Left ventricle myocardium inferior (tissue), 1 donor: Measurements from ENCODE around the gene KCNJ2. TPM values are rescaled to one million over a fixed set of nuclear protein-coding genes. Genes with fewer than 3 reads are reported as not detected.

Experiments
- DNase-seq: peaks from one replicate; pipeline ENCODE4 v3.0.0-alpha.2; 2020
- H3K27ac ChIP-seq: fragments of 200-600 bp; replicated peaks from 2 replicates; pipeline ENCODE4 v1.8.0; 2021
- H3K27me3 ChIP-seq: fragments of 200-600 bp; 2 replicates; pipeline ENCODE4 v1.8.0; 2021; ENCODE audit warnings: low read depth
- H3K36me3 ChIP-seq: fragments of 200-600 bp; 2 replicates; pipeline ENCODE4 v1.8.0; 2021
- H3K4me1 ChIP-seq: fragments of 200-600 bp; 2 replicates; pipeline ENCODE4 v1.8.0; 2021
- H3K4me3 ChIP-seq: fragments of 200-600 bp; 2 replicates; pipeline ENCODE4 v1.8.0; 2021; ENCODE audit warnings: mild to moderate bottlenecking, moderate library complexity
- H3K9me3 ChIP-seq: fragments of 200-600 bp; replicated peaks from 2 replicates; pipeline ENCODE4 v1.8.0; 2021
- intact Hi-C: fragments of 100-400 bp; cut with micrococcal nuclease; formaldehyde crosslinking; loops from one replicate; pipeline ENCODE4 v1.11.0; 2022
- total RNA-seq: library from RNA; stranded (reverse); fragmentation: NEBNext Ultra II Directional; extraction: Animal tissue kit (Norgen Biotek cat#: 25700); gene quantifications from one replicate; pipeline ENCODE4 v1.2.1, GENCODE V29; 2021
- TF ChIP-seq, protein P1 (sequence below): fragments of 200-600 bp; IDR thresholded peaks from 2 replicates; pipeline ENCODE4 v1.8.0; 2021; ENCODE audit warnings: antibody characterized with exemption, mild to moderate bottlenecking, borderline replicate concordance
- donor health status: DM: no; HTN: yes; CAD: no; lungs with severe emphysema.

The KCNJ2 gene
- total RNA-seq, 1 donor from 2014 or later, result 44.8 TPM

DNA sequence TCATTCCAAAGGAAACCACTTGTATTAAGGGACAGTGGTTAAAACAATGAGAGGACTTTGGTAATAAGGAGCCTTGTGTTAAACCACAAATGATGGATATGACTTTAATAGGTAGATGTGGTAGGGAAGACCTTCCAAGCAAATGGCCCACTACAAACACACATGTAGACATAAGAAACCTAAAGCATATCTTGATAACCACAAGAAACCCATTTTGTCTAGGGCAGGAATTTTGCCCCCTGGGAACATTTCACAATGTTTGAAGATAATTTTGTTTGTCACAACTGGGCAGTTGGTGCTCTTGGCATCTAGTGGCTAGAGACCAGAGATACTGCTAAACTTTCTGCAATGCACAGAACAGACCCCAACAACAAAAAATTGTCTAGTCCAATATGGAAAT, 25.8 kb downstream of the KCNJ2 start:
- intact Hi-C loops, result no loop called here
- no peak overlapping the region for H3K4me3 ChIP-seq
- no peak for DNase-seq
- no peak overlapping the region for H3K27ac ChIP-seq
- peaks cover 28% of the 10 kb centered on the region for H3K4me1 ChIP-seq
- TF ChIP-seq, protein P1, sequence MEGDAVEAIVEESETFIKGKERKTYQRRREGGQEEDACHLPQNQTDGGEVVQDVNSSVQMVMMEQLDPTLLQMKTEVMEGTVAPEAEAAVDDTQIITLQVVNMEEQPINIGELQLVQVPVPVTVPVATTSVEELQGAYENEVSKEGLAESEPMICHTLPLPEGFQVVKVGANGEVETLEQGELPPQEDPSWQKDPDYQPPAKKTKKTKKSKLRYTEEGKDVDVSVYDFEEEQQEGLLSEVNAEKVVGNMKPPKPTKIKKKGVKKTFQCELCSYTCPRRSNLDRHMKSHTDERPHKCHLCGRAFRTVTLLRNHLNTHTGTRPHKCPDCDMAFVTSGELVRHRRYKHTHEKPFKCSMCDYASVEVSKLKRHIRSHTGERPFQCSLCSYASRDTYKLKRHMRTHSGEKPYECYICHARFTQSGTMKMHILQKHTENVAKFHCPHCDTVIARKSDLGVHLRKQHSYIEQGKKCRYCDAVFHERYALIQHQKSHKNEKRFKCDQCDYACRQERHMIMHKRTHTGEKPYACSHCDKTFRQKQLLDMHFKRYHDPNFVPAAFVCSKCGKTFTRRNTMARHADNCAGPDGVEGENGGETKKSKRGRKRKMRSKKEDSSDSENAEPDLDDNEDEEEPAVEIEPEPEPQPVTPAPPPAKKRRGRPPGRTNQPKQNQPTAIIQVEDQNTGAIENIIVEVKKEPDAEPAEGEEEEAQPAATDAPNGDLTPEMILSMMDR, result no peak
- H3K27me3 ChIP-seq, result no peaks in the 10 kb centered on the region
- no peaks in the 10 kb centered on the region for H3K9me3 ChIP-seq
- no peaks in the 10 kb centered on the region for H3K36me3 ChIP-seq

DNA sequence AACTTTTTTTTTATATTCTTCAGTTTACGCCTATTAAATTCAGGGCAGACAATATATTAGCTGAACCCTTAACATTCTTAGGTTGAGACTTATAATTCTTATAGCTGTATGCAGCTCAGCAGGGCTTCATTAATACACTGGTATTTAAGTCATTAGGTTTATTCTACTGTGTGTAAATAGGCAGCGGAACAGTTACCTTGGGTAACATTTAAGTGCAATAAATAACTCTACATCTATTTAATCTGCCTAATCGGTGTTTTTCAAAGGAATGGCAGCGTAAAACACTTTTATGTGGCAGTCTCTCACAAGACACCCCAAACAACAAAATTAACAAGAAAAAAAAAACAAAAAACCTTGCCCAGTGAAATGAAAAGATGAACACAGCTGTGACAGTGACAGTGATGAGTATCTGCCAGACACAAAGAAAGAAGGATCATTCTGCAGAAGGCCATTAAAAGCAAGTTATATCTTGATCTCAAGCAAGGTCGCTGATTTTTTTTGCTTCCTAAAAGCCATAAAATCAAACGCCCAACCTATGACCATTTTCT, 32.6 kb downstream of the KCNJ2 start:
- intact Hi-C loops, result no loop called here
- Histone ChIP-seq H3K4me3 (no peak overlapping the region), H3K4me1 (peaks cover 8% of the 10 kb centered on the region), H3K36me3 (no peaks in the 10 kb centered on the region), H3K9me3 (no peaks in the 10 kb centered on the region), H3K27me3 (no peaks in the 10 kb centered on the region), H3K27ac (no peak overlapping the region)
- no peak for DNase-seq
- TF ChIP-seq, protein P1, result no peak

DNA sequence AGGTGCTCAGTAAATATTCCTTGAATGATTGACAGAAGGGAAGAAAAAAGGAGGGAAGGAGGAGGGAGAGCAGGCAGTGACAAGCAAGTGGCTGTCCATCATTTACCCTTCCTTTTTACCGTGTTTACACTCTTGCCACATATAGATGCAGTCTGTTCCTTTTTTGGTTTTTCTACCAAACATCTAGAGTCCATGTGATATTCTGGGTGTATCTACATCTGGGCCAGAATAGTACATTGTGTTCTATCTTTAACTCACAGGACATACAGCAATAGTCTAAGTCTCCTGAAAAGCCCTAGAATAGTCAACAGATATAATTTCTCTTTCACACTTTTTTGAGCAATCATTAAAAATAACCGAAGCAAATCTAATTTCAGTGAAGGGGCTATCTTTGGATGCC, 33.5 kb downstream of the KCNJ2 start:
- peaks cover 15% of the 10 kb centered on the region for H3K4me1 ChIP-seq
- DNase-seq, result no peak
- intact Hi-C loops, result no loop called here
- H3K36me3 ChIP-seq, result no peaks in the 10 kb centered on the region
- no peaks in the 10 kb centered on the region for H3K9me3 ChIP-seq
- H3K27me3 ChIP-seq, result no peaks in the 10 kb centered on the region
- H3K27ac ChIP-seq, result no peak overlapping the region
- no peak overlapping the region for H3K4me3 ChIP-seq
- TF ChIP-seq, protein P1, result no peak

DNA sequence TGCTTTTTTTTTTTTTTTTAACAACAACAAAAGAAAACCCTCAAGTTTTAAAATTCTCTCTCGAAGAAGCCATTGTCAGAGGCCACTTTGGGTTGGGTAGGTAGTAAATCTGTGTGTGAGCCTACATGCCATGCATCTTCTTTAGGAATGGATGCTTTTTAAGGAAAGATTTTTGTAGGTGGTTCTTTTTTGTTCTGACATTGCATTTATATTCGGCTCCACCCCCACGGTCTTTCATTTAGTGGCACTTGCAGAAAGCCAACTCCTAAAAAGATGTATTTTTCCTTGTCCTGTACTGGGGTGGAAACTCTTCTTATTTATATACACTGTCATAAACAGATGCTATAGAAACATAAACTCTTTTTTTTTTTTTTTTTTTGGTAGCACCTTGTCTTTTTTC, 35.1 kb downstream of the KCNJ2 start:
- intact Hi-C loops, result no loop called here
- Histone ChIP-seq H3K4me1 (peaks cover 28% of the 10 kb centered on the region), H3K27ac (no peak overlapping the region), H3K27me3 (no peaks in the 10 kb centered on the region), H3K4me3 (no peak overlapping the region), H3K9me3 (no peaks in the 10 kb centered on the region), H3K36me3 (no peaks in the 10 kb centered on the region)
- DNase-seq, result no peak
- TF ChIP-seq, protein P1, result no peak

DNA sequence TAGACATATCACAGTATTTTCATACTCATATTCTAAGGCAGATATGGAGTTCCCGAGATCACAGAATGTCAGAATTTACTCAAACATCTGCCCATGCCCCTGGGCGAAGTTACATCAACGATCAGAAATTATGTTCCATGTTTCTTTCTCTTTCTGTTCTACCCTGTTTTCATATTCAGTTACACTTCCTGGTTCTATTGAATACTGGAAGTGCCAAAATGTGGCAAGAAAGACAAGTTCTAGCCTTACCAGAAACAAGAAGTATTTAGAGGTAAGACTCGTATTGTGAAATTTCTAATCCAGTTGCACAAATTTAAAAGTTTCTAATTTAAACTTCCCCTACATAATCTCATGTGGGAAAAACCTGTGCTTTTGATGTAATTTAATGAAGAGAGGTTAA, 36.1 kb downstream of the KCNJ2 start:
- intact Hi-C loops, result no loop called here
- peaks cover 30% of the 10 kb centered on the region for H3K4me1 ChIP-seq
- H3K9me3 ChIP-seq, result no peaks in the 10 kb centered on the region
- H3K27ac ChIP-seq, result no peak overlapping the region
- no peak for DNase-seq
- no peaks in the 10 kb centered on the region for H3K36me3 ChIP-seq
- H3K4me3 ChIP-seq, result no peak overlapping the region
- H3K27me3 ChIP-seq, result no peaks in the 10 kb centered on the region
- TF ChIP-seq, protein P1, result no peak
